Spleen (tissue), 7 donors: ENCODE measurements around the gene PLEKHA4.

Source experiments
- POLR2A ChIP-seq, 3 donors: fragments of 450-650 bp; IDR thresholded peaks; one replicate each; pipeline ENCODE4 v1.5.1; 2017; ENCODE audit warnings: antibody characterized with exemption in 3 of 3, mild to moderate bottlenecking in 1 of 3
- POLR2AphosphoS5 ChIP-seq, 3 donors: sonication (generic); formaldehyde crosslinking; IDR thresholded peaks; one replicate each; pipeline ENCODE4 v1.5.1; 2017; ENCODE audit warnings: antibody characterized with exemption in 3 of 3
- TF ChIP-seq, protein P1 (sequence below), 11 experiments: fragments of 200-600 bp in 7 of 11; fragments of 450-650 bp in 4 of 11; sonication (generic) in 4 of 11; IDR thresholded peaks in 8 of 11; conservative IDR thresholded peaks in 3 of 11; 1 replicate in 7 of 11; 2 replicates in 4 of 11; pipeline versions ENCODE4 v1.4.0 to v1.8.0; 2016 to 2021; ENCODE audit warnings: antibody characterized with exemption in 11 of 11, inconsistent platforms in 4 of 11, mild to moderate bottlenecking in 1 of 11
- donor health status: DM: no; HTN: no; CAD: no; lungs with moderate emphysema.
- donor health status: DM: no; HTN: no; CAD: no.
- donor health status: DM: no; HTN: no; CAD: no.

DNA sequence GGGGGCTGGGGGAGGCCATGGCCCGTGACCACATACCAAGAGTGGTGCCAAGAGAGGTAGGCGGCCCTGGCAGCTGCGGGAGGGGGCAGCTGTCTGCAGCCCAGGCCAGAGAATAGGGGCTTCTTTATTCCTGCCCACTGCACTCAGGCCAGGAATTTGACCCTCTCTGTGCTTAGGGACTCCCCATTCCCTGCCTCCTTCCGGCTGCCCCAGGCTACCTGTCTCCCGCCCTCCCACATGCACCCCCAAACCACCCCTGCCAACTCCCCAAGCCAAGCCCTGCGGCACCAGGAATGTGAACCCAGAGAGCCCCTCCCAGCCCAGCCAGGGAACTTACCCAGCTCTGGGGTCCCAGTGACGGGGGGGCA lies 687 bp downstream of the PLEKHA4 start:
- TF ChIP-seq POLR2A (IDR thresholded peaks at IDR 0.05): no peak
- TF ChIP-seq, protein P1, sequence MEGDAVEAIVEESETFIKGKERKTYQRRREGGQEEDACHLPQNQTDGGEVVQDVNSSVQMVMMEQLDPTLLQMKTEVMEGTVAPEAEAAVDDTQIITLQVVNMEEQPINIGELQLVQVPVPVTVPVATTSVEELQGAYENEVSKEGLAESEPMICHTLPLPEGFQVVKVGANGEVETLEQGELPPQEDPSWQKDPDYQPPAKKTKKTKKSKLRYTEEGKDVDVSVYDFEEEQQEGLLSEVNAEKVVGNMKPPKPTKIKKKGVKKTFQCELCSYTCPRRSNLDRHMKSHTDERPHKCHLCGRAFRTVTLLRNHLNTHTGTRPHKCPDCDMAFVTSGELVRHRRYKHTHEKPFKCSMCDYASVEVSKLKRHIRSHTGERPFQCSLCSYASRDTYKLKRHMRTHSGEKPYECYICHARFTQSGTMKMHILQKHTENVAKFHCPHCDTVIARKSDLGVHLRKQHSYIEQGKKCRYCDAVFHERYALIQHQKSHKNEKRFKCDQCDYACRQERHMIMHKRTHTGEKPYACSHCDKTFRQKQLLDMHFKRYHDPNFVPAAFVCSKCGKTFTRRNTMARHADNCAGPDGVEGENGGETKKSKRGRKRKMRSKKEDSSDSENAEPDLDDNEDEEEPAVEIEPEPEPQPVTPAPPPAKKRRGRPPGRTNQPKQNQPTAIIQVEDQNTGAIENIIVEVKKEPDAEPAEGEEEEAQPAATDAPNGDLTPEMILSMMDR (IDR thresholded peaks at IDR 0.05 in 8 of 11, conservative IDR thresholded peaks at IDR 0.05 in 3 of 11): no peak
- no peak for TF ChIP-seq POLR2AphosphoS5 (IDR thresholded peaks at IDR 0.05)
